Measurements from ENCODE around the gene PBX3. TPM values are rescaled to one million over a fixed set of nuclear protein-coding genes. Genes with fewer than 3 reads are reported as not detected.

PBX3 gene
- total and polyA plus RNA-seq, 9 of the 15 experiments (the other 6 are each of a cell fraction or from before 2014, with no cell fraction given), result 0.14 to 5.8 (median 0.92) TPM

DNA sequence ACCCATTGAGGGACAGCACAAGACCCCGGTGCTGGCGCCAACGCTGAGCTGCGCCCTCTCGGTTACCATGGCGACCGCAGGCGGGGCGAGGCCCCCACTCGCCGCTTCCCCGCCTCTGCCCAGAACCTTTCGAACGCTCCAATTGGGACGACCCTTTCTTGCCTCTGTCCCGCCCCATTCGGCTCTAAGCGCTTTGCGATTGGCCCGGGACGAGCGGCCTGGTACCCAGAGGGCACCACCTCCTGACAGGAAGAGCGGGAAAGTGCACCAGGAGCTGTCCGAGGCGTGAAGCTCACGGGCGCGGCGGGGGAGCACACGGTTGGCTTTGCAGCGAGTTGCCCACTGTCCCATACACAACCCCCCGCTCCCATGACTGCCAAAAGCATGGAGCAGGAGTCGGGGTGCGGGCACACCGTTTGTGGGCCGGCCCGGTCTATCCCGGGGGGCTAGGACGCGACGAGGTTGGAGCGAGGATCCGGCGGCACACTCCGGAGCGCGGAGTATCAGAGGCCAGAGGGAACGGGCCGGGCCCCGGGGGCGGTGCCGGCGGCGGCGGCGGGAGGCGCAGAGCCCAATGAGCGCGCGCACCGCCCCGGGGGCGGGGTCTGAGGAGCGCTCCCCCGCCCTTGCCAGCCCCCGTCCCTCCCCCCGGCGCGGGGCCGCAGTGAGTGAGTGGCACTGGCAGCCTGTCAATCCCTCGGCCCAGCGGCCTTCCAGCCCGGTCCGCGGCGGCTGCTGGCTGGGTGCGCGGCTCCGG, 978 bp upstream of the PBX3 start (continued):
- TF ChIP-seq, protein P1, sequence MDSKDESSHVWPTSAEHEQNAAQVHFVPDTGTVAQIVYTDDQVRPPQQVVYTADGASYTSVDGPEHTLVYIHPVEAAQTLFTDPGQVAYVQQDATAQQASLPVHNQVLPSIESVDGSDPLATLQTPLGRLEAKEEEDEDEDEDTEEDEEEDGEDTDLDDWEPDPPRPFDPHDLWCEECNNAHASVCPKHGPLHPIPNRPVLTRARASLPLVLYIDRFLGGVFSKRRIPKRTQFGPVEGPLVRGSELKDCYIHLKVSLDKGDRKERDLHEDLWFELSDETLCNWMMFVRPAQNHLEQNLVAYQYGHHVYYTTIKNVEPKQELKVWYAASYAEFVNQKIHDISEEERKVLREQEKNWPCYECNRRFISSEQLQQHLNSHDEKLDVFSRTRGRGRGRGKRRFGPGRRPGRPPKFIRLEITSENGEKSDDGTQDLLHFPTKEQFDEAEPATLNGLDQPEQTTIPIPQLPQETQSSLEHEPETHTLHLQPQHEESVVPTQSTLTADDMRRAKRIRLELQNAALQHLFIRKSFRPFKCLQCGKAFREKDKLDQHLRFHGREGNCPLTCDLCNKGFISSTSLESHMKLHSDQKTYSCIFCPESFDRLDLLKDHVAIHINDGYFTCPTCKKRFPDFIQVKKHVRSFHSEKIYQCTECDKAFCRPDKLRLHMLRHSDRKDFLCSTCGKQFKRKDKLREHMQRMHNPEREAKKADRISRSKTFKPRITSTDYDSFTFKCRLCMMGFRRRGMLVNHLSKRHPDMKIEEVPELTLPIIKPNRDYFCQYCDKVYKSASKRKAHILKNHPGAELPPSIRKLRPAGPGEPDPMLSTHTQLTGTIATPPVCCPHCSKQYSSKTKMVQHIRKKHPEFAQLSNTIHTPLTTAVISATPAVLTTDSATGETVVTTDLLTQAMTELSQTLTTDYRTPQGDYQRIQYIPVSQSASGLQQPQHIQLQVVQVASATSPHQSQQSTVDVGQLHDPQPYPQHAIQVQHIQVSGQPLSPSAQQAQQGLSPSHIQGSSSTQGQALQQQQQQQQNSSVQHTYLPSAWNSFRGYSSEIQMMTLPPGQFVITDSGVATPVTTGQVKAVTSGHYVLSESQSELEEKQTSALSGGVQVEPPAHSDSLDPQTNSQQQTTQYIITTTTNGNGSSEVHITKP (IDR thresholded peaks at IDR 0.05; ENCODE audit: partially characterized antibody), result peak; percentile 45
- TF ChIP-seq, protein P2, sequence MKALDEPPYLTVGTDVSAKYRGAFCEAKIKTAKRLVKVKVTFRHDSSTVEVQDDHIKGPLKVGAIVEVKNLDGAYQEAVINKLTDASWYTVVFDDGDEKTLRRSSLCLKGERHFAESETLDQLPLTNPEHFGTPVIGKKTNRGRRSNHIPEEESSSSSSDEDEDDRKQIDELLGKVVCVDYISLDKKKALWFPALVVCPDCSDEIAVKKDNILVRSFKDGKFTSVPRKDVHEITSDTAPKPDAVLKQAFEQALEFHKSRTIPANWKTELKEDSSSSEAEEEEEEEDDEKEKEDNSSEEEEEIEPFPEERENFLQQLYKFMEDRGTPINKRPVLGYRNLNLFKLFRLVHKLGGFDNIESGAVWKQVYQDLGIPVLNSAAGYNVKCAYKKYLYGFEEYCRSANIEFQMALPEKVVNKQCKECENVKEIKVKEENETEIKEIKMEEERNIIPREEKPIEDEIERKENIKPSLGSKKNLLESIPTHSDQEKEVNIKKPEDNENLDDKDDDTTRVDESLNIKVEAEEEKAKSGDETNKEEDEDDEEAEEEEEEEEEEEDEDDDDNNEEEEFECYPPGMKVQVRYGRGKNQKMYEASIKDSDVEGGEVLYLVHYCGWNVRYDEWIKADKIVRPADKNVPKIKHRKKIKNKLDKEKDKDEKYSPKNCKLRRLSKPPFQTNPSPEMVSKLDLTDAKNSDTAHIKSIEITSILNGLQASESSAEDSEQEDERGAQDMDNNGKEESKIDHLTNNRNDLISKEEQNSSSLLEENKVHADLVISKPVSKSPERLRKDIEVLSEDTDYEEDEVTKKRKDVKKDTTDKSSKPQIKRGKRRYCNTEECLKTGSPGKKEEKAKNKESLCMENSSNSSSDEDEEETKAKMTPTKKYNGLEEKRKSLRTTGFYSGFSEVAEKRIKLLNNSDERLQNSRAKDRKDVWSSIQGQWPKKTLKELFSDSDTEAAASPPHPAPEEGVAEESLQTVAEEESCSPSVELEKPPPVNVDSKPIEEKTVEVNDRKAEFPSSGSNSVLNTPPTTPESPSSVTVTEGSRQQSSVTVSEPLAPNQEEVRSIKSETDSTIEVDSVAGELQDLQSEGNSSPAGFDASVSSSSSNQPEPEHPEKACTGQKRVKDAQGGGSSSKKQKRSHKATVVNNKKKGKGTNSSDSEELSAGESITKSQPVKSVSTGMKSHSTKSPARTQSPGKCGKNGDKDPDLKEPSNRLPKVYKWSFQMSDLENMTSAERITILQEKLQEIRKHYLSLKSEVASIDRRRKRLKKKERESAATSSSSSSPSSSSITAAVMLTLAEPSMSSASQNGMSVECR (CRISPR knock-in tag; IDR thresholded peaks at IDR 0.05), result no peak
- TF ChIP-seq, protein P3, sequence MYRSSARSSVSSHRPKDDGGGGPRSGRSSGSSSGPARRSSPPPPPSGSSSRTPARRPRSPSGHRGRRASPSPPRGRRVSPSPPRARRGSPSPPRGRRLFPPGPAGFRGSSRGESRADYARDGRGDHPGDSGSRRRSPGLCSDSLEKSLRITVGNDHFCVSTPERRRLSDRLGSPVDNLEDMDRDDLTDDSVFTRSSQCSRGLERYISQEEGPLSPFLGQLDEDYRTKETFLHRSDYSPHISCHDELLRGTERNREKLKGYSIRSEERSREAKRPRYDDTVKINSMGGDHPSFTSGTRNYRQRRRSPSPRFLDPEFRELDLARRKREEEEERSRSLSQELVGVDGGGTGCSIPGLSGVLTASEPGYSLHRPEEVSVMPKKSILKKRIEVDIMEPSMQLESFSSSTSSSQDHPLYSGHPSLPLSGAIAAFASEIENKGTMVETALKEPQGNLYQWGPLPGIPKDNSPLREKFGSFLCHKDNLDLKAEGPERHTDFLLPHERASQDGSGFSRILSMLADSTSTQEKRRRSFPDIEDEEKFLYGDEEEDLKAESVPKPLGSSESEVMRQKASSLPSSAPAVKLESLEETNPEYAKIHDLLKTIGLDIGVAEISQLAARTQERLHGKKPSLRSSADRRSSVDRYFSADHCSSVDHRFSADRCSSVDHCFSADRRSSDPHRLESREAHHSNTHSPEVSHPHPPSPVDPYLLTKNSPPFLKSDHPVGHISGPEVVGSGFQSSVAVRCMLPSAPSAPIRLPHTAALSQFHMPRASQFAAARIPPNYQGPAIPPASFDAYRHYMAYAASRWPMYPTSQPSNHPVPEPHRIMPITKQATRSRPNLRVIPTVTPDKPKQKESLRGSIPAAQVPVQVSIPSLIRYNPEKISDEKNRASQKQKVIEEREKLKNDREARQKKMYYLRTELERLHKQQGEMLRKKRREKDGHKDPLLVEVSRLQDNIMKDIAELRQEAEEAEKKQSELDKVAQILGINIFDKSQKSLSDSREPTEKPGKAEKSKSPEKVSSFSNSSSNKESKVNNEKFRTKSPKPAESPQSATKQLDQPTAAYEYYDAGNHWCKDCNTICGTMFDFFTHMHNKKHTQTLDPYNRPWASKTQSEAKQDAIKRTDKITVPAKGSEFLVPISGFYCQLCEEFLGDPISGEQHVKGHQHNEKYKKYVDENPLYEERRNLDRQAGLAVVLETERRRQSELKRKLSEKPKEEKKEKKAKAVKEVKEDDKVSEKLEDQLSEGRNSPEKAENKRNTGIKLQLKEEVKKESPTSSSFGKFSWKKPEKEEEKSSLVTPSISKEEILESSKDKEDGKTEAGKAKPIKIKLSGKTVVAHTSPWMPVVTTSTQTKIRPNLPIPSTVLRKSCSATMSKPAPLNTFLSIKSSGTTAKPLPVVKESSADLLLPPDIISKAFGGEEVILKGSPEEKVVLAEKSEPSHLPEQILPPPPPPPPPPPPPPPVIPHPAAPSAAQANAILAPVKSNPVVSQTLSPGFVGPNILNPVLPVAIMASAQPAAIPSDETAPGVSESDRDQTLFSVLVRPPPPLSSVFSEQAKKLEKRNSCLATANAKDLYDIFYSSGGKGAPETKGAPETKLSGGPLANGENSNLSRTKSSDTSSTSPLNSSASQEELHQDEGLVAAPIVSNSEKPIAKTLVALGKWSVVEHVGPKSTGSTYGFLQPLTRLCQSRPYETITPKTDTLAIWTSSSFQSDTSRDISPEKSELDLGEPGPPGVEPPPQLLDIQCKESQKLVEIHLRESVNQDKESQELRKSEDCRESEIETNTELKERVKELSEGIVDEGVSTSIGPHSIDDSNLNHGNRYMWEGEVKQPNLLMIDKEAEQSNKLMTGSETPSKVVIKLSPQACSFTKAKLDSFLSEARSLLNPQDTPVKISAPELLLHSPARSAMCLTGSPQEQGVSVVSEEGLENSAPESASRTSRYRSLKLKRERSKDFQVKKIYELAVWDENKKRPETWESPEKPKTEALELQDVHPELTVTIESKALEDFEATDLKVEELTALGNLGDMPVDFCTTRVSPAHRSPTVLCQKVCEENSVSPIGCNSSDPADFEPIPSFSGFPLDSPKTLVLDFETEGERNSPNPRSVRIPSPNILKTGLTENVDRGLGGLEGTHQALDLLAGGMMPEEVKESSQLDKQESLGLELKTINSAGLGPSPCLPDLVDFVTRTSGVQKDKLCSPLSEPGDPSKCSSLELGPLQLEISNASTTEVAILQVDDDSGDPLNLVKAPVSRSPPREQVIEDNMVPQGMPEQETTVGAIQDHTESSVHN (IDR thresholded peaks at IDR 0.05; ENCODE audit: borderline replicate concordance in 1 of 2, low read depth in 1 of 2), result no peak
- TF ChIP-seq BDP1 (IDR thresholded peaks at IDR 0.05; ENCODE audit: insufficient read depth, insufficient read length), result no peak
- no peak for TF ChIP-seq CCAR2 (IDR thresholded peaks at IDR 0.05; ENCODE audit: low read depth, low read length)
- TF ChIP-seq, protein P4, sequence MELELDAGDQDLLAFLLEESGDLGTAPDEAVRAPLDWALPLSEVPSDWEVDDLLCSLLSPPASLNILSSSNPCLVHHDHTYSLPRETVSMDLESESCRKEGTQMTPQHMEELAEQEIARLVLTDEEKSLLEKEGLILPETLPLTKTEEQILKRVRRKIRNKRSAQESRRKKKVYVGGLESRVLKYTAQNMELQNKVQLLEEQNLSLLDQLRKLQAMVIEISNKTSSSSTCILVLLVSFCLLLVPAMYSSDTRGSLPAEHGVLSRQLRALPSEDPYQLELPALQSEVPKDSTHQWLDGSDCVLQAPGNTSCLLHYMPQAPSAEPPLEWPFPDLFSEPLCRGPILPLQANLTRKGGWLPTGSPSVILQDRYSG (tag; conservative IDR thresholded peaks at IDR 0.05; ENCODE audit: low read depth), result no peak
- no peak for TF ChIP-seq NCOR1 (IDR thresholded peaks at IDR 0.05)
- no peak for TF ChIP-seq YBX1 (IDR thresholded peaks at IDR 0.05)
- TF ChIP-seq CBFA2T3 (IDR thresholded peaks at IDR 0.05), result no peak
